Measurements from ENCODE around the gene APOL1.

Gene APOL1

DNA sequence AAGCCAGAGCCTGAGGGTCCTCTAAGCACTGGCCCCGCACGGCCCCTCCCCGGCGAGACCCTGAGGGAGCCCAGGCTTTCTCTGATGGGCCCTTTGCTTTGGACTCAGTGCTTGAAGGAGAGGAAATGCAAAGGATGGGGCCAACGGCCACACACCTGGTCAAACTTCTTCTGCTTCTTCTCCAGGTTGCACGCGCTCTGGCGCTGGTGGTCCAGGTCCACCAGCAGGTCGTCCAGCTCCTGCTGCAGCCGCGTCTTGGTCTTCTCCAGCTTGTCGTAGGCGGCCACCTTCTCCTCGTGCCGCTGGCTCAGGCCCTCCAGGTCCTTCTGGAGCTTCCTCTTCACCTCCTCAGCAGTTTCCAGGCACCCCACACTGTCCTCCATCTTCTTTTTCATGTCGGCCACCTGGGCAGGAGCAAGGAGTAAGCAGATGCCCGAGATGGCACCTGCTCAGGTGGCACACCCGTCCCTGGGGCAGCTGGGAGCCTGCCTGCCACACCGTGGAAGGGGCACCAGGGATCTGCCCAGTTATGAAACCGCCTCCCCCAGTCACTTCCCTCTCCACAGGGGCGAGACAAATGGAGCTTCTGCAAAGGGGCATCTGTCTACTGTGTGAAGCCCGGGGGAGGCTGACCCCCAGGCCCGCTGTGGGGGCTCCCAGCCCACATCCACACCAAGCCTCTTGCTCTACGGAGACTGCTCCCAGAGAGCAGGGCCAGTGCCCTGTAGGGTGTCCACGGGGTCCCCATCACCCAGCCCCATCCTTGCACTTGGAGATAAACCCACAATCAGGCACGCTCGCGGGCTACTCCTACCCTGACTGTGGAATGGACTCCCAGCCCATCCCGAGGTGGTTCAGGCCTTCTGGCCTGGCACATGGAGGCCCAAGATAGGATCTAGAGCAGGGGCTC, 39.2 kb downstream of the APOL1 start:
- no peak for DNase-seq (ENCODE audit: low spot score)

DNA sequence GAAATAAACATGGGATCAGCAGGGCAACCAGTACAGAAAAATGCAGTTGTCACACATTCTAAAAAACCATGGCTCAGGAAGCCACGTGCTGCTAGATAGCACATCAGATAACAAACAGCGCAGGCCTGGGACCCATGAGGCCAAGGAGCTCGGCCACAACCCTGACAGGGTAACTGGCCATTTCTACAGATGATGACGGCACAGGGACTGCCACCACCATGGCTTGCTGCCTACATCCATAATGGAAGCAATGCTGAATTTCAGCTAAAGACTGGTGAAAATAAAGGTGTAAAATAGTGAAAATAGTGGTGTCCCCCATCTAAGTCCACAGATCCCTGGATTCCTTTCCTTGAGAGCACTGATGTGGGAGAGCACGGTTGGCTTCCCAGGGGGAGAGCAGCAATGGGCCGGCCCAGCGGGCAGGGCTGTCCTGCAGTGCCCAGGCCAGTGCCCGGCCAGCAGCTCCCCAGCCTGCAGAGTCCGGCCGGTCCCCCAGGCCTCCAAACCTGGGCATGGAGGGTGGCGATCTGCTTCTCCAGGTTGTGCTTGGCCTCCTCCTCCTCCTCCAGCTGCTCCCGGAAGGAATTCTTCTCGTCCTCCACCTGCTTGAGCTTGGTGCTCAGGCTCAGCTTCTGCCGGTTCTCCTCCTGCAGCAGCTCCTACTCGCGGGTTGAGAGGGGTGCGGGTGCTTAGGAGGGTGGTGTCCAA, 40.0 kb downstream of the APOL1 start:
- no peak for DNase-seq (ENCODE audit: low spot score)

DNA sequence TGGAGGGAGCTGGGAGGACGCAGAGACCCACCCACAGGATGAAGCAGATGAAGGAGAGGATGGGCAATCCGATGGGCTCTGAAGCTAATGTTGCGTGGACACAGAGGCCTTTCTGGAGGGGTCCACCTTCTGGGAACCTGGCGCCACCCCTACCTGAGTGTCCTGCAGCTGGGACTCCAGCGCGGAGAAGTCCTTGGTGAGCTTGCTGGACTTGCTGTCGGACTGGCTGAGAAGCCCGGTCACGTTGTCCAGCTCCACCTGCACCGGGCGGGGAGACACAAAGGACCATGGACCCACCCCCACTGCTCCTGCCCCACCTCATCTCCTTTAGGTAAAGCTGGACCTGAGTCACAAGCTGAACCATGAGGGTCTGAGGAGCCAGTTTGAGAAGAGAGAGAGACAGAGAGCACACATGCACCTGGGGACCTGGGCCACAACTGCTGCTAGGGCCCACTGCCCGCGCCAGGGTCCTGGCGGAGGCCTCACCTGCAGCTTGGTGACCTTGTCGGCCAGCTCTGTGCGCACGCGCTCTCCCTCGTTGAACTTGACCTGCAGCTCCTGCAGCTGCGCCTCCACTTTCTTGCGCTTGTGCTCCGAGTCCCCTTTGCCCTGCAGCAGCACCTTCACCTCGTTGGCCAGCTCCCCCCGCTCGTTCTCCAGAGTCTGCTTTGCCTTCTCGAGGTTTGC, 40.8 kb downstream of the APOL1 start:
- DNase-seq (ENCODE audit: low spot score), result no peak

DNA sequence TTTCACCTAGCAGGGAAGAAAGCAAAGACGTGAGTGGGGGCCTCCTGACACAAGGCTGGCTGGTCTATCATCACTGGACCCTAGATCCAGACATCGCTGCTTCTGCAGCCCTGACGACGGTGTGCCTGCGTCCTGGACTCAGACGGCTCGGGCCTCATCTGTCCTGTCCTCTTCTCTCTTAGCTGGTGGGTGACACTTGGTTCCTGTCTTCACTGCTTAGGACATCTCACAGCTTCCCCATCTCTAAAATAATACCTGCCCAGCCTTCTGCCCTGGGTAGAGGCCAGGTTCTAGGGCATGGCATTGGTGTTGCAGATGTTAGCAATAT, 41.3 kb downstream of the APOL1 start:
- no peak for DNase-seq (ENCODE audit: low spot score)

DNA sequence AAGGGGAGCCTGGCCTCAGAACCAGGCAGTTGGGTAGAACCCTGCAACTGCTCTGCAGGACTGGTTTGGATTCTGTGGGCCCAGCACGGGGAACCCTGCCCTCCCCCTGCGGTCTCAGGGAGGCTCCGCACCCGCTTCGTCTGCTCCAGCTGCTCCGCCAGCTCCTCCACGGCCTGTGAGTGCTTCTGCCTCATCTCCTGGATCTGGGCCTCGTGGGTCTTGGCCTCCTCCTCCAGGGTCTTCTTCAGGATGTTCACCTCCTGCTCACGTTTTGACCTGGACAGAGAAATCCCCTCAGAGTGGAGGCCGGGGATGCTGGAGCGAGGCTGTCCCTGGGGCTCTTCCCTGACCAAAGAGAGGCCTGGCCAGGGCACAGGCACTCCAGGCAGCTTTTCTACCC, 41.9 kb downstream of the APOL1 start:
- no peak for DNase-seq (ENCODE audit: low spot score)

DNA sequence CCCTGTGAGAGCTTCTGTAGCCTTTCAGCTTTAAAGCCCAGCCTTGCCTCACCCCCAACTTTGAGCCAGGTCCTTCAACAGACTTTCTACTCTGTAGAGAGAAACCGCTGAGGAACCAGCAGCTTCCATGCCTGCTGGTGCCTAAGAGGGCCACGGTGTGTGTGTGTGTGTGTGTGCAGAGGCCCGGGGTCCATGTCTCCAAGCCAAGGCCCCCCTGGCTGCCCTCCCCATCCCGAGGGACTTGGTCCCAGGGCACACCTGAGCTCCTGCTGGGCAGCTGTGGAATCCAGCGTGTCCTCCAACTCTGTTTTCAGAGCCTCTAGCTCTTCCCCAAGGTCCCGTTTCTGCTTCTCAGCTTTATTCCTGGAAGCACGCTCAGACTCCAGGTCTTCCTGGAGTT, 42.3 kb downstream of the APOL1 start:
- DNase-seq (ENCODE audit: low spot score), result no peak

DNA sequence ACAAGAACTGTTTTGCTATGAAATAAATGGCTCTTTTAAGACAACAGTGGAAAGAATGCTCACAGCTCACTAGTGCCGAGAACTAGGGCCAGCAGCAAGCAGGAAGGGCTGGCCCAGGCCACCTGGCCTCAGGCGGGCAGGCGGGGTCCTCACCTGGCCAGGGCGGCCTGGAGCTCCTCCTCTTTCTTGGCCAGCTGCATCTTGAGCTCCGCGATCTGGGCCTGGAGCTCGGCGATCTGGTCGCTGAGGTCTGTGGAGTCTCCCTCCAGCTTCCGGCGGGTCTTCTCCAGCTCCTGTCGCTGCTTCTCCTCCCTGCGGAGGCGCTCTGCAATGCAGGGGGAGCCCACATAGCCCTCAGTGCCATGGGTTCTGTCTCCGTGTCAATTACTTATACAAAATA, 43.8 kb downstream of the APOL1 start:
- no peak for DNase-seq (ENCODE audit: low spot score)

DNA sequence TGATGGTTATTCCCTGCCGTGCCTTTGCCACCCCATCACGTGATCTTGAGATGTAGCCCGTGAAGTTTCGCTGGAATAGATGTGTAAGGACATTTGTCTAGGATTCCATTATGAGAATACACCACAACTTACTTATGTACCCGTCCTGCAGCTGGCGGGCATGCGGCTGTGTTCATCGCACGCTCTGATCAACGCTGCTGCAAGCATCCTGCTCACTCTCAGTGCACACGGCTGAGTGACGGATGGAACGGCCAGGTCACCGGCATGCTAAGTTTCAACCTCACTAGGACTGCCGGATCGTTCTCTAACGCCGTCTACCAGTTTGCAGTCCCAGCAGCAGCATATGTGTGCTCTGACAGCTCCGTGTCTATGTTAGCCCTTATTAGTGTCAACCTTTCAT, 44.6 kb downstream of the APOL1 start:
- DNase-seq (ENCODE audit: low spot score), result no peak

DNA sequence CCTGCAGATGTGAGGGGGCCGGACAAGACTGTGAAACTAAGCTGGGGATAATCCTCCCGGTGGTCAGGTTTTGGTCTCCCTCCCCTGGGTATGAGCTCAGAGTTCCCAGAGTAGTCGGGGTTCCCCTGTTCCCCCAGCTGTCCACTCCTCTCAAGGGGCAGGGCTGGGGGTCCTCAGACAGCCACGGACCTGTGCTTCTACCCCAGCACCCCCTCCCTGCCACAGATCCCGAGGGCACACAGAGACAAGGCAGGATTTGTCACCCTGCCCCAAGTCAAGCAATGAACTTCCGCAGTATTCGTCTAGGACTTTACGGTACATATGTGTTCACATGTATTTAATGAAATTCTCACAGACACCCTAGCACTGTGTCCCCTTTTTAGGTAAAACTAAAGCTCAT, 45.2 kb downstream of the APOL1 start:
- DNase-seq (ENCODE audit: low spot score), result no peak

DNA sequence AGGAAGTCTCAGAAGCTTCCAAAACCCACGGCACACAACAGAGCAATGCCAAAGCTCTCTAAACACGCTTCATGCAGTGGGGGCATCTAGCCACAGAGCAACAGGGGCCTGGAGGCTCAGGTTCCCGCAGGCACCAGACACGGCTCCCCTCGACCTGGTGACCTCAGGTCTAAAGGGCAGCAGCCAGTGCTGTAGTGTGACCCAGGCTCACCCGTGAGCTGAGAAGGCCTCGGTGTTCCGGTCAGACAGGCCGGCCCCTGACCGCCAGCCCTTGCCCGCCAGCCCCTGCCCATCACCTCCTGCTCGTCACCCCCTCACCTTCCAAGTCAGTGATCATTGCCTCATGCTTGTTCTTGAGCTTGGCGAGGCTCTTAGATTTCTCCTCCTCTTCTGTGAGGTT, 45.7 kb downstream of the APOL1 start:
- DNase-seq (ENCODE audit: low spot score), result no peak

DNA sequence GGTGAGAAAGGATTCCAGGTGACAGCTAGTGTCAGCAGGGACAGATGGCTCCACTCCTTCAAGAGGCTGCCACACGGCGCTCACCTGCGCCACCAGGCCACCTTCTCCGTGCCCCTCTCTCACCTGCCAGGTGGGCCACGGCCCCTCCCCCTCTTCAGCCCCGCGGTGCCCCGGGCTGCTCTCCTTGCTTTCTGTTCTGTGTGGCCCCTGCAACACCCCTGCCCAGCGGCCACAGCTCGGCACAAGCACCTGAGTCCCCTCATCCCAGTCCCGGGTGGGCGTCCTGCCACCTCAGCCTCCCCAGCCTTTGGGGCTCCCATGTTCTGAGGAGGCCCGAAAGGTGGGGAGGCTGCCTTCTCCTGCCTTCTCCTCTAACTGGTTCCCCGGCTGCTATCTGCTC, 46.4 kb downstream of the APOL1 start:
- DNase-seq (ENCODE audit: low spot score), result no peak

DNA sequence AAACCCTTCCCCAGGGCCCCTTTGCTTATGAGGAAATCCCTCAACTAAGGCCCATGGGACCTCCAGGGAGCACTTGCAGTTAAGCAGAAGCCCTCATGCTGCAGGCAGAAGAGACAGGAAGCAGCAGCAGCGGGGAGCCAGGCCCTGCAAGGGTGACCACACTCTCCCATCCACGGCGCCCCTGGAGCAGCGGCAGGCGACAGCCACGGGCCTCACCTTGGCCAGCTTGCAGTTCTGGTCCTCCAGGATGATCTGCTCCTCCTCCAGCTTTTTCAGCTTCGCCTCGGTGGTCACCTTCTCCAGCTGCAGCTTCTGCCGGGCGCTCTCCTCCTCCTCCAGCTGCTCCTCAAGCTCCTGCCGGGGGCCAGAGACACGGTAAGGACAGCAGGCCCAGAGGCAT, 47.0 kb downstream of the APOL1 start:
- no peak for DNase-seq (ENCODE audit: low spot score)

DNA sequence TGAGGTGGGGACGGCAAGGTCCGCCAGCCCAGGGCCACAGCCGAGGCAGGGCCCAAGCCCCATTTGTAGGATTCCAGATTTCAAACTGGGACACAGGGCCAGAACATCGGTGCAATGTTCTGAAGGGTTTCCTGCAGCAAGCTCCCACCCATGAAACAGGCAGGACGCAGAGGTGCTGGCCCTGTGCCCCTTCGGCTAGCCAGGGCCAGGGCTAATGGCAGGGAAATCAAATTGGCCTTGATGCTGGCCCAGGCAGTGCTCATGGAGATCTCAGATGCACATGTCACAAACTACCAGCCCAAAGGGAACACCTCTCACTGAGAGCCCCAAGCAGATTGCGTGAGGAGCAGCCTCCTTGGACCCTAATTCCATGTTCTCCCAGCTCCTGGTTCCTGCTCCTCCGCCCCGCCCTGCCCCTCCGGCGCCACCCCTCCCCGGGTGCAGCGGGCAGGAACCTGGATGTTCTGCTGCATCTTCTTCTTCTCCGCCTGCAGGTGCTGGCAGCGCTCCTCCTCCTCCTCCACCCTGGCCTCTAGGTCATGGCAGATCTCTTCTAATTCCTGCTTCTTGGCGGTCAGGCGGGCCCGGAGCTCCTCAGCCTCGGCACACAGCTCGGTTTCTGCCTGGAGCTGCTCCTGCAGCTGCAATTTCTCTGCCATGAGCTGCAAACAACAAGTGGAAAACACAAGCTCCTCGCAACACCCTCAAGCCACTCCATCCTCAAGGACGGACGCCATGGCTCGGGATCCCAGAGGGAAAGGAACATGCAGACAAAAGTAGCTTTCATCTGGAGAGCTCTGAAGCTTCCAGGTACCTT, 47.7 kb downstream of the APOL1 start:
- no peak for DNase-seq (ENCODE audit: low spot score)

DNA sequence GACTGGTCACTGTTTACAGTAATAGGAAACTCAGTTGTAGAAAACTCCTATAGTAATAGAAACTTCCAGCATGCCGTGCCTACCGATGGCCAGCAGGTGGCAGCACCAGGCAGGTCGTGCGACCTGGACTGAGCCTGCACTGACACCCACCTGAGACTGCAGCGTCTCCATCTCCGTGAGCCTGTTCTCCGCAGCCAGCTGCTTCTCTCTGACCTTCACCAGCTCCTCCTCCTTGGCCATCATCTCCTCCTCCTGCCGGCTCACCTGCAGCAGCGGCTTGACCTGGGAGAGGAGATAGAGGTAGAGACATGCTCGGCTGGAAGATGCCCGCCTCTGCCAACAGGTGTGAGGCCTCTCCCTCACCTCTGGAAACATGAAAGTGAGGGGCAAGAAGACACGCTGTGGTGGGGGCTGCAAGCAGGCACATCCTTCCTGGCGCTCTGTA, 48.5 kb downstream of the APOL1 start:
- DNase-seq (ENCODE audit: low spot score), result peak; percentile 81

DNA sequence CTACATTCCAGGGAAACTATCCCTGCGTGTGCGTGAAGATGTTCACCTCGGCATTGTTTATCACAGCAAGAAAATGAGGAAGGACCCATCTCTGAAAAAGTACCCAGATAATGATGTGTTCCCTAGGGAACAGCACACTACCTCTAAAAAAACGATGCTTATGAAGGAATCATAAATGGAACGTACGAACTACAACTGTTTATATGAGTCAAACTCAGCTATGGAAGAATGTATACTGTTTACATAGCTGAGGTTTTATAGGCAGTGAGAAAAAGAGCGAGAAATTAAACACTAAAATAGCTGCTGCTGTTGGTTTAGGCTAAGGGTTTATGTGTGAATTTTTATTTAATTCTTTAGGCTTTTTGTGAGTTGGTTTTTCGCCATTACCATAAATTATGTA, 48.9 kb downstream of the APOL1 start:
- no peak for DNase-seq (ENCODE audit: low spot score)

DNA sequence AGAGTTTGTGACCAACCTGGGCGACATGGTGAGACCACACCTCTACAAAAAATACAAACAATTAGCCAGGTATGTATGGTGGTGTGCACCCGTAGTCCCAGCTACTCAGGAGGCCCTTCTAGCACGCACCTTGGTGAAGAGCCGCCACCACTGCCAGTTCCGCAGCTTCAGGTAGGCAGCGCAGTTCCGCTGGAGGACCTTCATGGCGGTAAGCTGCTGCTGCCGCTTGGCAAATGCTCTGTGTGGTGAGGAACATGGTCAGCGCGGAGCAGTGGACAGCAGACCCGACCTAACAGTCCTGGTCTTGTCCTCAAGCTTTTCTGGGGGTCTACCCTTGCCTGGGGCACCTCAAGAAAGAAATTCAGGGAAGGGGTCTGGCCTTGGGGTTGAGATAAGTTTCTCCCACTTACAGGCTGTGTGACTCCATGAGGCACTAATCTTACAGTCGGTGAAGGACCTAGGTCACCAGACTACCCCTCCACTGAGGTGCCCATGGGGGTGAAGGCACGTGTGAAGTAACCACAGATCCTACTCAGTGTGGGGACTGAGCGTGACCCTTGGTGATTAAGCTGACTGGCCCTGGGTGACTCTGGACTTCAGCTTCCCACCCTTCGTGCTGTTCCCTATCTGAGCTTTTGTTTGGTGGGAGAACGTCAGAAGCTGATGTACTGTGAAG, 49.6 kb downstream of the APOL1 start:
- no peak for DNase-seq (ENCODE audit: low spot score)

DNA sequence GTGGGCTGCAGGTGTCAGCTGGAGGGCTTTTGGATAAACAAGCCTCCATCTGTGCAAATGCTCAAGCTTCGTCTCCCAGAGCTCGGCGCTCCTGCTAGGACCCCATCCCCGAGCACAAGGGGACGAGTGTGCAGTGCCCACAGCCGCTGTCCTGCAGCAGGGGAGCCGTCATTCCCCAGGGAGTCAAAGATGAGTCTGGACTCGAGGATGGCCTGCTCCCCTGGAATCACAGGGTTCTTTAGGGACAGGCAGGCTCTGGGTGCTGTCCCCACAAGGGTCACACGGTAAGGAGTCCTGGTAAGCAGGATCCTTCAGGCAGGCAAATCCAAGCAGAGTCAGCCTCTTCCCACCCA, 50.2 kb downstream of the APOL1 start:
- DNase-seq (ENCODE audit: low spot score), result no peak

DNA sequence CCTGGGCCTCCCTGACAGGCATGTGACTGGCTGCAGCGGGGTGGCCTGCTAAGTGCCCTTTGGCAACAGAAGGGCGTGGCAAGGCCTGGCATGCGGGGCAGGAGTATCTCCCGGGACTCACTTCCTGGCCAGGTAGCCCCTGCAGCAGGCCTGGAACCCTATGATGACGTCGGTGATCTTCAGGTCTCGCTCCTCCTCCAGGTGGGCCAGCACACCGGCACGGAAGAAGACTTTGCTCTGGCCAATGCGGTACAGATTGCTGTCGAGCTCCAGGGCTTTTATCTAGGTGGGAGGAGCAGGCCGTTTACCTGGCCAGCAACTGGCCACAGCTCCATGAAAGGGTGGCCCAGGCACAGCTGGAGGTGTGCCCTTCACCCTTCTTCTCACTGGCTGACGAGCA, 50.9 kb downstream of the APOL1 start:
- no peak for DNase-seq (ENCODE audit: low spot score)

DNA sequence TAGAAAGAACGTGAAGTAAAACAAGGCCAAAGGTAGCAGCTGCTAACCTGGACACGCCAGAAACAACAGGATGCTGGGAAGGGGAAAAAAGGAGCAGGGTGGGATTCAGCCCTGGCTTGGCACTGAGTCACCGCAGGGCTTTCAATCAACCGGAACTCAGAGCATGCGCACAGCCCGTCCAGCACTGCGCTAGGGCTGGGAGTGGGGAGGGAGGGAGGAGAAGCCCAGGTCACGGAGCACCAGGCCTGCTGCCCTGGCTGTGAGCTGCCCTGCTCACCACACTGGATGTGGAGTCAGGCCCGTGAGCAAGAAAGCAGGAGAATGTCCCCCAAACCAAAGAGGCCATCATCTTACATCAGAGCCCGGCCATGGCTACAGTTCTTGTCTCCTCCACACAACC, 51.5 kb downstream of the APOL1 start:
- no peak for DNase-seq (ENCODE audit: low spot score)

DNA sequence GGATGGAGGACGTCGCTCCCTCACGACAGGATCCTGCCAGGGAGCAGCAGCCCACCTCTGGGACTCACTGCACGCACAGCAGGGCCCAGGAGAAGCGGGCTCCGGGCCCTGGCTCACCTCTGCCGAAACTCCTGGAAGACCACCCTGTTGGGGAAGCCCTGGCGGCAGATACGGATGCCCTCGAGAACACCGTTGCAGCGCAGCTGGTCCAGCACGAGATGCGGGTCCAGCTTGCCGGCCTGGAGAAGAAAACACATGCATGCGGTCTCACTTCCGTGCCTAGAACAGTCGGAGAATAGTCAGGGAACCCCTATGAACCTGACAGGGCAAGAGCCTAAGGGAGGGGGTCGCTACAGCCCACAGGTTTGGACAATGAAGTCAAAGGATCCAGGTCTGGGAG, 52.9 kb downstream of the APOL1 start:
- no peak for DNase-seq (ENCODE audit: low spot score)

DNA sequence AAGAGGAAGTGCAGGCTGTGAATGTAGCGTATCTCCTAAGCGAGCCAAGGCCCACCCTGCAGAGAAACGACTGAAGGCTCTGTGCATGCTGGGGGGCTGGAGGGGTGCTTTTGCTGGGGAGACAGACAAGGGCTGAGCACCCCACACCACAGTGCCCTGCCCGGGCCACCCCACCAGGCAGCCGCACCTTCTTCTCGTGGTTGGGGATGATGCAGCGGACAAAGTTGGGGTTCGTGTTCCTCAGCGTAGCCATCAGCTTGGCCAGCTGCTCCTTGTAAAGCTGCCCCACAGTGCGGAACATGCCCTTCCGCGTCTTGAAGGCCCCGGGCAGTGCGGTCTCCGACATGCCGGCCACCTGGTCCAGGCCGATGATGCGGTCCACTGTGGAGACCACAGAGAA, 53.3 kb downstream of the APOL1 start:
- DNase-seq (ENCODE audit: low spot score), result no peak

DNA sequence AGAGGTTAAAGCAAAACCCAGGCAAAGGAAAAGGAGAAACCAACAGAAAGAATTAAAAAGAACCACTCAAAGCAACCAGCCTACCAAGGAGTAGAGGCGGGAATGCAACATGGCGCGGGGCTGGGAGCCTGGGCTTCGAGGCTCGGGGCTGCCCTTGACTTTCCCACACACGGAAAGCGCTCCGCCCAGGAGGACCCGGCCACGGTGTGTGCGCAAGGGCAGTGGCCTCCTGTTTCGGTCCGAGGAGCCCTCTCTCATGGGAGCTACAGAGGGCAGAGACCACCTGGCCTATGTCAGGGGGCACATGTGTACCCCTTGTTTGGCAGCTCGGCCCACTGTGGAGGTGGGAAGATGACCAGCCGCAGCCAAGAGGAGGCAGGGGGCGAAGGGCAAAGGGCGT, 55.9 kb downstream of the APOL1 start:
- no peak for DNase-seq (ENCODE audit: low spot score)

All from hematopoietic multipotent progenitor cell treated with erythropoietin and hydrocortisone succinate and interleukin-3 and kit ligand, for 15 days (in vitro differentiated cells).